Fibroblast of lung (primary cell): ENCODE measurements around the gene CHST11.

Experiments
- CTCF ChIP-seq, 2 donors: IDR thresholded peaks in 1 of 2; conservative IDR thresholded peaks in 1 of 2; 1 replicate in 1 of 2; 2 replicates in 1 of 2; pipeline ENCODE4 v1.5.1; 2011 to 2012; ENCODE audit warnings: low read length in 2 of 2, control low read depth in 1 of 2, inconsistent platforms in 1 of 2, low read depth in 1 of 2, mild to moderate bottlenecking in 1 of 2
- EZH2 ChIP-seq: IDR thresholded peaks from 2 replicates; pipeline ENCODE4 v1.5.1; 2012; ENCODE audit warnings: low read length, control low read depth, mild to moderate bottlenecking; ENCODE audit errors: missing control alignments

DNA sequence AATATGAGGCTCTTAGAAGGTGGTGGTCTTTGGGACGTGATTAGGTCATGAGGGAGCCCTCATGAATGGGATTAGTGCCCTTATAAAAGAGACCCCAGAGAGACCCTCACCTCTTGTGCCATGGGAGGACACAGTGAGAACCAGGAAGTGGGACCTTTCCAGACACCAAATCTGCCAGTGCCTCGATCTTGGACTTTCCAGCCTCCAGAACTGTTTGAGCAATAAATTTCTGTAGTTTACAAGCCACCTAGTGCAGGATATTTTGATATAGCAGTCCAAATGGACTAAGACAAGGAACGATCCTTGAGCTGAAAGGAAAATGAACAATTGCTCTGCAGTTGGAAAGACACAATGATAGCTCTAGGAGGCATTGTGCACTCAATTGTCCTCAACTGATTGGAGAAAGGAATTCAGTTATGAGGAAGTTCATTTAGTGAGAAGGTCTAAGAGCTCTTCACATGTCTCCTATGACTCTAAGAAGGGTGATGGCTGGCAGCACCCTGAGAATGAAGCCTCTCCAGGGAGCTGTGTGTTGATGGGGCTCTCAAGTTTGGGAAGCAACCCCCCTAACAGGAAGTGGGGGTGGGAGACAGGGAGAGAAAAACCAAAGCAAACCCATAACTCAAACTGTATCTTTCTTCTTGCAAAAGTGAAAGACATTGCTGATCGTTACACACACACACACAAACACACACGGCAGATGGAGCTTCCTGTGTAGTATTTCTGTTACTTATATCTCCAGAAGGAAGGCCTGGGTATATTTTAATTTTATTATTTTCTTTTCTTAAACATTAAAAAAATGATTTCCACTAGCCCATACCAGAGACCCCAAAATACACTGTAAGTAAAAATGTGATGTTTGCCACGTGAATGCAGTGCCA lies 21.0 kb downstream of the CHST11 start:
- TF ChIP-seq CTCF (conservative IDR thresholded peaks at IDR 0.05 in 1 of 2, IDR thresholded peaks at IDR 0.05 in 1 of 2; ENCODE audit: low read depth in 1 of 2, low read length in 2 of 2) (no peak), EZH2 (no peak)
